H9 (cell line): ENCODE data around the gene GRB10. TPM values are rescaled to one million over a fixed set of nuclear protein-coding genes. Genes with fewer than 3 reads are reported as not detected.

ENCODE experiments used
- DNase-seq: peaks from one replicate; pipeline ENCODE4 v3.0.0-alpha.2; 2017
- H2AFZ ChIP-seq: one replicate; pipeline ENCODE4 v1.6.1; 2013; ENCODE audit warnings: mild to moderate bottlenecking, low read length, control low read depth, moderate library complexity
- H2AK5ac ChIP-seq: 2 replicates; pipeline ENCODE4 v1.6.1; 2013; ENCODE audit warnings: low read length, control low read depth, mixed read lengths; ENCODE audit not compliant: insufficient read length
- H2BK120ac ChIP-seq: one replicate; pipeline ENCODE4 v1.6.1; 2013; ENCODE audit warnings: low read depth, mild to moderate bottlenecking, low read length, control low read depth, inconsistent platforms; ENCODE audit not compliant: poor library complexity, severe bottlenecking
- H2BK12ac ChIP-seq: 2 replicates; pipeline ENCODE4 v1.6.1; 2013; ENCODE audit warnings: low read length, control low read depth, mixed read lengths, low read depth; ENCODE audit not compliant: insufficient read length
- H2BK15ac ChIP-seq: 2 replicates; pipeline ENCODE4 v1.6.1; 2013; ENCODE audit warnings: low read depth, low read length, control low read depth
- H2BK20ac ChIP-seq: one replicate; pipeline ENCODE4 v1.6.1; 2013; ENCODE audit warnings: low read depth, mild to moderate bottlenecking, low read length, control low read depth, inconsistent platforms; ENCODE audit not compliant: poor library complexity, severe bottlenecking
- H2BK5ac ChIP-seq: 2 replicates; pipeline ENCODE4 v1.6.1; 2013; ENCODE audit warnings: low read length, control low read depth, mixed read lengths; ENCODE audit not compliant: insufficient read length
- H3K14ac ChIP-seq: 2 replicates; pipeline ENCODE4 v1.6.1; 2013; ENCODE audit warnings: low read length, control low read depth; ENCODE audit not compliant: insufficient read depth
- H3K18ac ChIP-seq: 2 replicates; pipeline ENCODE4 v1.6.1; 2013; ENCODE audit warnings: low read depth, mild to moderate bottlenecking, mixed read lengths, low read length, control low read depth; ENCODE audit not compliant: insufficient read length
- H3K23ac ChIP-seq: 2 replicates; pipeline ENCODE4 v1.6.1; 2013; ENCODE audit warnings: low read length, control low read depth, mixed read lengths, low read depth; ENCODE audit not compliant: insufficient read length
- H3K23me2 ChIP-seq: 2 replicates; pipeline ENCODE4 v1.6.1; 2013; ENCODE audit warnings: low read depth, mild to moderate bottlenecking, mixed read lengths, low read length, control low read depth; ENCODE audit not compliant: insufficient read length, poor library complexity, severe bottlenecking
- H3K27ac ChIP-seq: 2 replicates; pipeline ENCODE4 v1.5.1; 2013; ENCODE audit warnings: low read length, control low read depth, mixed read lengths, low read depth; ENCODE audit not compliant: insufficient read length
- H3K27me3 ChIP-seq: 2 replicates; pipeline ENCODE4 v1.6.1; 2013; ENCODE audit warnings: low read length, control low read depth, inconsistent platforms; ENCODE audit not compliant: insufficient read depth
- H3K4ac ChIP-seq: 2 replicates; pipeline ENCODE4 v1.6.1; 2013; ENCODE audit warnings: low read depth, mild to moderate bottlenecking, control low read depth, inconsistent platforms, low read length, moderate library complexity
- H3K4me1 ChIP-seq: 2 replicates; pipeline ENCODE4 v1.6.1; 2013; ENCODE audit warnings: low read length, control low read depth, inconsistent platforms; ENCODE audit not compliant: insufficient read depth
- H3K4me2 ChIP-seq: 2 replicates; pipeline ENCODE4 v1.6.1; 2013; ENCODE audit warnings: low read length, control low read depth, mixed read lengths; ENCODE audit not compliant: insufficient read length, insufficient read depth
- H3K56ac ChIP-seq: 2 replicates; pipeline ENCODE4 v1.6.1; 2013; ENCODE audit warnings: low read depth, mild to moderate bottlenecking, mixed read lengths, low read length, control low read depth; ENCODE audit not compliant: insufficient read length
- H3K79me1 ChIP-seq: 2 replicates; pipeline ENCODE4 v1.6.1; 2013; ENCODE audit warnings: low read depth, mild to moderate bottlenecking, moderate library complexity, low read length, control low read depth, inconsistent platforms; ENCODE audit not compliant: insufficient read depth, poor library complexity, severe bottlenecking
- H3K79me2 ChIP-seq: 2 replicates; pipeline ENCODE4 v1.6.1; 2013; ENCODE audit warnings: low read length, control low read depth, inconsistent platforms; ENCODE audit not compliant: insufficient read depth
- H3K9ac ChIP-seq: 2 replicates; pipeline ENCODE4 v1.6.1; 2013; ENCODE audit warnings: low read length, control low read depth, mixed read lengths; ENCODE audit not compliant: insufficient read length; ENCODE audit errors: extremely low read depth
- H3K9me3 ChIP-seq: one replicate; pipeline ENCODE4 v1.6.1; 2013; ENCODE audit warnings: low read depth, low read length, inconsistent platforms; ENCODE audit not compliant: control insufficient read depth
- H3T11ph ChIP-seq: one replicate; pipeline ENCODE4 v1.6.1; 2013; ENCODE audit warnings: mild to moderate bottlenecking, low read length, control low read depth, inconsistent platforms
- H4K20me1 ChIP-seq: one replicate; pipeline ENCODE4 v1.6.1; 2013; ENCODE audit not compliant: control insufficient read depth, insufficient read length, insufficient read depth
- H4K5ac ChIP-seq: 2 replicates; pipeline ENCODE4 v1.6.1; 2013; ENCODE audit warnings: low read depth, mild to moderate bottlenecking, mixed read lengths, low read length, control low read depth; ENCODE audit not compliant: insufficient read length
- H4K8ac ChIP-seq: replicated peaks from 2 replicates; pipeline ENCODE4 v1.6.1; 2013; ENCODE audit warnings: low read length, control low read depth, mixed read lengths, low read depth; ENCODE audit not compliant: insufficient read length
- H4K91ac ChIP-seq: 2 replicates; pipeline ENCODE4 v1.6.1; 2013; ENCODE audit warnings: low read depth, mild to moderate bottlenecking, moderate library complexity, mixed read lengths, low read length, control low read depth; ENCODE audit not compliant: insufficient read length
- H3K27ac Mint-ChIP-seq, 3 experiments: 2 replicates in 2 of 3; 3 replicates in 1 of 3; pipeline ENCODE4 v1.8.0; 2020 to 2021; ENCODE audit warnings: mixed read lengths in 3 of 3, mild to moderate bottlenecking in 1 of 3, moderate library complexity in 1 of 3
- H3K27me3 Mint-ChIP-seq: 2 replicates; pipeline ENCODE4 v1.8.0; 2021; ENCODE audit warnings: low read depth, mild to moderate bottlenecking, moderate library complexity, mixed read lengths
- H3K36me3 Mint-ChIP-seq, 3 experiments: 2 replicates in 2 of 3; 3 replicates in 1 of 3; pipeline ENCODE4 v1.8.0; 2020 to 2021; ENCODE audit warnings: low read depth in 3 of 3, mixed read lengths in 3 of 3; ENCODE audit not compliant: insufficient read depth in 1 of 3
- H3K4me1 Mint-ChIP-seq, 2 experiments: 2 replicates each; pipeline ENCODE4 v1.8.0; 2020; ENCODE audit warnings: mixed read lengths in 2 of 2
- H3K4me3 Mint-ChIP-seq, 2 experiments: 2 replicates in 1 of 2; 3 replicates in 1 of 2; pipeline ENCODE4 v1.8.0; 2020 to 2021; ENCODE audit warnings: mild to moderate bottlenecking in 2 of 2, mixed read lengths in 2 of 2, moderate library complexity in 1 of 2
- H3K9me3 Mint-ChIP-seq, 2 experiments: 2 replicates in 1 of 2; 3 replicates in 1 of 2; pipeline ENCODE4 v1.8.0; 2020; ENCODE audit warnings: mild to moderate bottlenecking in 2 of 2, mixed read lengths in 2 of 2, moderate library complexity in 1 of 2
- WGBS: extraction: QIAGEN DNeasy Blood & Tissue Kit; methylation state at CpG from one replicate; pipeline ENCODE4 v1.1.7; 2013; ENCODE audit warnings: missing lambda C conversion rate, low lambda C conversion rate, mixed read lengths; ENCODE audit not compliant: insufficient read length; ENCODE audit errors: extremely low coverage; 5-methylcytosine and 5-hydroxymethylcytosine counted together
- total RNA-seq: library from RNA; stranded (reverse); gene quantifications from 2 replicates; pipeline ENCODE4 v1.2.1, GENCODE V29; 2021
- TF ChIP-seq, protein P1 (sequence below): fragments of 200-600 bp; sonication (generic); conservative IDR thresholded peaks from 3 replicates; pipeline ENCODE4 v1.8.0; 2021; ENCODE audit warnings: antibody characterized with exemption, mild to moderate bottlenecking

The GRB10 gene
- total RNA-seq, 1 experiment from 2014 or later, result 108 TPM

DNA sequence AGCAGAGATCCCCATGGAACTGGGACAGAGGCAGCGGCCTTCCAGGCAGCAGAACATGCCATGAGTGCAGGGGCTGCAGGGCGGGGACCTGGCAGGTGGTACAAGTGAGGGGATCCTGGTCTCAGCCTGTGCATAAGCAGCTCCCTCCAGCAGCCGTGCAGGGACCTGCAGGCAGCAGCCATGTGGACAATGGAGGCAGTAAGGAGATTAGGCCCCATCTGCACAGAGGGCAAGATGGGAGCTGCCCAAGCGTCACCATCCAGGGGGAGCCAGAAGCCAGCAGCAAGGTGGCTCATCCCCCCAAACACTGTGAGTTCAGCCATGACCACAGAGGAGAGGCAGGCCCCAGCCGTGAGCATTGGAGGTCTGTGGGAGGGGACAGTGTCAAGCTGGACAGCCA, 220.6 kb downstream of the GRB10 start:
- Histone ChIP-seq H2BK12ac (no peak overlapping the region), H3K23me2 (no peaks in the 10 kb centered on the region), H2BK5ac (no peak overlapping the region), H3K56ac (no peak overlapping the region), H2BK120ac (no peak overlapping the region), H4K8ac (no peak overlapping the region), H2BK15ac (no peak overlapping the region), H3K4me1 (no peaks in the 10 kb centered on the region), H3K4me2 (no peak overlapping the region), H4K5ac (no peak overlapping the region), H3K18ac (no peak overlapping the region), H3K23ac (no peak overlapping the region), H3K14ac (no peak overlapping the region), H3K4ac (no peak overlapping the region), H3K79me2 (no peaks in the 10 kb centered on the region), H2BK20ac (no peak overlapping the region), H3K9ac (no peak overlapping the region), H4K20me1 (no peaks in the 10 kb centered on the region), H3K9me3 (no peaks in the 10 kb centered on the region), H2AK5ac (no peak overlapping the region), H3T11ph (no peak overlapping the region), H3K27me3 (no peaks in the 10 kb centered on the region), H2AFZ (no peak overlapping the region), H3K79me1 (no peaks in the 10 kb centered on the region), H4K91ac (no peak overlapping the region), H3K27ac (no peak overlapping the region)
- Mint-ChIP-seq H3K27me3 (peaks cover 12% of the 10 kb centered on the region), H3K9me3 (peaks cover 0 to 3% of the 10 kb centered on the region in 2 experiments; a peak in 3 of 5 replicates), H3K4me1 (peaks cover 14 to 20% of the 10 kb centered on the region in 2 experiments), H3K4me3 (no peak overlapping the region), H3K36me3 (no peaks in the 10 kb centered on the region), H3K27ac (no peak overlapping the region; a peak in 1 of 7 replicates)
- no peak for DNase-seq
- TF ChIP-seq, protein P1, sequence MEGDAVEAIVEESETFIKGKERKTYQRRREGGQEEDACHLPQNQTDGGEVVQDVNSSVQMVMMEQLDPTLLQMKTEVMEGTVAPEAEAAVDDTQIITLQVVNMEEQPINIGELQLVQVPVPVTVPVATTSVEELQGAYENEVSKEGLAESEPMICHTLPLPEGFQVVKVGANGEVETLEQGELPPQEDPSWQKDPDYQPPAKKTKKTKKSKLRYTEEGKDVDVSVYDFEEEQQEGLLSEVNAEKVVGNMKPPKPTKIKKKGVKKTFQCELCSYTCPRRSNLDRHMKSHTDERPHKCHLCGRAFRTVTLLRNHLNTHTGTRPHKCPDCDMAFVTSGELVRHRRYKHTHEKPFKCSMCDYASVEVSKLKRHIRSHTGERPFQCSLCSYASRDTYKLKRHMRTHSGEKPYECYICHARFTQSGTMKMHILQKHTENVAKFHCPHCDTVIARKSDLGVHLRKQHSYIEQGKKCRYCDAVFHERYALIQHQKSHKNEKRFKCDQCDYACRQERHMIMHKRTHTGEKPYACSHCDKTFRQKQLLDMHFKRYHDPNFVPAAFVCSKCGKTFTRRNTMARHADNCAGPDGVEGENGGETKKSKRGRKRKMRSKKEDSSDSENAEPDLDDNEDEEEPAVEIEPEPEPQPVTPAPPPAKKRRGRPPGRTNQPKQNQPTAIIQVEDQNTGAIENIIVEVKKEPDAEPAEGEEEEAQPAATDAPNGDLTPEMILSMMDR, result peak; percentile 17; the same call in 1 of the 3 replicates
- WGBS, result no CpG with 5 or more reads among the region's 5 CpGs
